ENCODE measurements around the gene SRGAP1.

Gene SRGAP1

DNA sequence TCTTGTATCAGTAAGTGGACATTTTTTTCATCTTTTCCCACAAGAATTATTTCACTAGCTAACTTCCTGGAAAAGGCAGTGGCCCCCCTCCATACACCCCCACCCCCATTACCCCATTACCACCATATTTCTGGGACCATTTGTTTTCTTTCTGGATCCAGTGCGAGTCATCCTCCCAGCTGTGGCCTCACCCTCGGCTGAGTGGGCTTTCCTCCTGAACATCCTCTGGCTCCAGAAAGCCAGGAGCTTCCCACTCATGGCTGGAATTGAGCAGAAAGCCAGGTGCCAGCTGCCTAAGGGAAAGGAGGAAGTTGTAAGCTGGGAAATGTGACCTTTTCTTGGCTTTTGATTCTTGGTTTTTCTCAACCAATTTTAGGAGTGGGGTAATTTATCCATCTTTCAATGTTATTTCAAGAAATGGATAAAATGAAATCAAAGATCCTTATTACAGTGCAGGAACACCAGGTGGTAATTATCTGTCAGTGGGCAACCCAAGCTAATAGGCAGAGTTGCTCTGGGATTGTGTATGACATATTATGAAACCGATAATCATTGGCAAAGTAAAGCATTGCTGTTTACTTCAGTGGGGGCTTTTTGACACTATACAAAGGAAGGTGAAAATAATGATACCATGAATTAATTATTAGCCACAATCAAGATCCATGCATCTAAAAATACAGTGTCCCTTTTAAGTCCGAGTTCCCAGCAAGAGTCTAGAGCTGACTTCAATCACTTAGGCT is 253.0 kb downstream of the SRGAP1 start:
- TF ChIP-seq, protein P1, sequence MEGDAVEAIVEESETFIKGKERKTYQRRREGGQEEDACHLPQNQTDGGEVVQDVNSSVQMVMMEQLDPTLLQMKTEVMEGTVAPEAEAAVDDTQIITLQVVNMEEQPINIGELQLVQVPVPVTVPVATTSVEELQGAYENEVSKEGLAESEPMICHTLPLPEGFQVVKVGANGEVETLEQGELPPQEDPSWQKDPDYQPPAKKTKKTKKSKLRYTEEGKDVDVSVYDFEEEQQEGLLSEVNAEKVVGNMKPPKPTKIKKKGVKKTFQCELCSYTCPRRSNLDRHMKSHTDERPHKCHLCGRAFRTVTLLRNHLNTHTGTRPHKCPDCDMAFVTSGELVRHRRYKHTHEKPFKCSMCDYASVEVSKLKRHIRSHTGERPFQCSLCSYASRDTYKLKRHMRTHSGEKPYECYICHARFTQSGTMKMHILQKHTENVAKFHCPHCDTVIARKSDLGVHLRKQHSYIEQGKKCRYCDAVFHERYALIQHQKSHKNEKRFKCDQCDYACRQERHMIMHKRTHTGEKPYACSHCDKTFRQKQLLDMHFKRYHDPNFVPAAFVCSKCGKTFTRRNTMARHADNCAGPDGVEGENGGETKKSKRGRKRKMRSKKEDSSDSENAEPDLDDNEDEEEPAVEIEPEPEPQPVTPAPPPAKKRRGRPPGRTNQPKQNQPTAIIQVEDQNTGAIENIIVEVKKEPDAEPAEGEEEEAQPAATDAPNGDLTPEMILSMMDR (IDR thresholded peaks at IDR 0.05; ENCODE audit: borderline replicate concordance, extremely low read depth, low read length, poor library complexity, severe bottlenecking) = no peak
- TF ChIP-seq EZH2 (IDR thresholded peaks at IDR 0.05; ENCODE audit: borderline replicate concordance, low read depth, low read length, severe bottlenecking) = no peak
- H3K79me2 ChIP-seq (ENCODE audit: insufficient read depth, low read length) = no peaks in the 10 kb centered on the region
- ATAC-seq (ENCODE audit: insufficient read depth, low read depth) = no peak
- no peak overlapping the region for H3K4me3 ChIP-seq (ENCODE audit: low read depth in 1 of 2, low read length in 2 of 2)
- H3K4me2 ChIP-seq (ENCODE audit: insufficient read depth, low read length) = no peak overlapping the region
- H3K27ac ChIP-seq (ENCODE audit: low read length) = no peak overlapping the region
- H4K20me1 ChIP-seq (ENCODE audit: insufficient read depth, low read length) = no peaks in the 10 kb centered on the region
- H3K36me3 ChIP-seq (ENCODE audit: insufficient read depth, low read length) = no peaks in the 10 kb centered on the region
- no peaks in the 10 kb centered on the region for H3K9me3 ChIP-seq (ENCODE audit: insufficient read depth, low read length, severe bottlenecking)
- no peak for DNase-seq
- no peak overlapping the region for H2AFZ ChIP-seq (ENCODE audit: low read depth, low read length)
- H3K27me3 ChIP-seq (ENCODE audit: insufficient read depth, low read length, poor library complexity) = peaks cover 5% of the 10 kb centered on the region
- no peak overlapping the region for H3K9ac ChIP-seq (ENCODE audit: low read depth, low read length)
- H3K4me1 ChIP-seq (ENCODE audit: insufficient read depth, low read length) = no peaks in the 10 kb centered on the region

DNA sequence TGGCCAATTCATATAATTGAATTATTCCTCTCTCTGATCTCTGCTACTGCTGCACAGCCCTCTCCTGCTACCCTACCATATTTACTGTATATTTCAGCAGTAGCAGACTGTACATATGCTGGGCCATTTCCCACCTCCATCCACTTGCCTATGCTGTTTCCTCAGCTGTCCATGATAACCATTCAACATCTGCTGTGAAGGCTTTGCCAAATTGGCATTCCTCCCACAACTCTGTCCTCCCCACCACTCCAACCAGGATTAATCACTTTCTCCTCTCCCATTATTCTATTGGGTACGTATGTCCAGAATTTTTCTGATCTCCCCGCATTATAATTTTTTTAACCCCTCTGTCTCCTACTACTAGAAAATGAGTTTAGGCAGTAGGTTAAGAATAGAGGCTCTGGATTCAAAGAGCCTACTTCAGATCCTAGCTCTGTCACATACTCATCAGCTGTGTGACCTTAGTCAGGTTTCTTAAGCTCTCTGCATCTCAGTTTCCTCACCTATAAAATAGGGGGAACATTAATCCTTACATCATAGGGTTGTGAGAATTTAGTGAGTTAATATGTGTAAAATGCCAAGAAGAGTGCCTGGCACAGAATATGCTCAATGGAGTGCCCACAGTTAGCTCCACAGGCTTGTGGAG is 254.3 kb downstream of the SRGAP1 start:
- no peak for DNase-seq
- Histone ChIP-seq H3K27ac (ENCODE audit: low read length) (no peak overlapping the region), H3K36me3 (ENCODE audit: insufficient read depth, low read length) (no peaks in the 10 kb centered on the region), H3K9me3 (ENCODE audit: insufficient read depth, low read length, severe bottlenecking) (no peaks in the 10 kb centered on the region), H3K9ac (ENCODE audit: low read depth, low read length) (no peak overlapping the region), H2AFZ (ENCODE audit: low read depth, low read length) (no peak overlapping the region), H3K27me3 (ENCODE audit: insufficient read depth, low read length, poor library complexity) (peaks cover 9% of the 10 kb centered on the region), H3K4me1 (ENCODE audit: insufficient read depth, low read length) (no peaks in the 10 kb centered on the region), H4K20me1 (ENCODE audit: insufficient read depth, low read length) (no peaks in the 10 kb centered on the region), H3K79me2 (ENCODE audit: insufficient read depth, low read length) (no peaks in the 10 kb centered on the region), H3K4me2 (ENCODE audit: insufficient read depth, low read length) (no peak overlapping the region), H3K4me3 (ENCODE audit: low read depth in 1 of 2, low read length in 2 of 2) (no peak overlapping the region)
- ATAC-seq (ENCODE audit: insufficient read depth, low read depth) = no peak
- TF ChIP-seq, protein P1 (IDR thresholded peaks at IDR 0.05; ENCODE audit: borderline replicate concordance, extremely low read depth, low read length, poor library complexity, severe bottlenecking) = no peak
- TF ChIP-seq EZH2 (IDR thresholded peaks at IDR 0.05; ENCODE audit: borderline replicate concordance, low read depth, low read length, severe bottlenecking) = no peak

DNA sequence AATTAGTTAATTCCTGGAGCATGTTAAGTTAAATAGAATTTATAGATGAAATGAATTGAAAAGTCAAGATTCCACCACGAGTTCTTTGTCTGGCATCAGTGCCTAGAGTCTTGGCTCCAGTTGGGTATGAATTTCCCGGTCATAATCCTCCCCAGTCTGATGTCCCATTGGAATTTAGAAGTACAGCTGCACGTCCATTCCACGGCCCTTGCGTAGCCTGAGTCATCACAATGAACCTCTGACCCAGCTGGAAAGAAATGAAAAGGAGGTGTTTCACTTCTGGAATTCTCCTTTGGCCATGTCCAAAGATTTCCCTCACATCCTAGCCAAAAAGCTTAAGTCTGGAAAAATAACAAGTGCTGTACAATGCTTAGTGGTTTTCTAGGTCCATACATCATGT is 254.9 kb downstream of the SRGAP1 start:
- H3K4me1 ChIP-seq (ENCODE audit: insufficient read depth, low read length) = no peaks in the 10 kb centered on the region
- no peak overlapping the region for H3K4me3 ChIP-seq (ENCODE audit: low read depth in 1 of 2, low read length in 2 of 2)
- no peaks in the 10 kb centered on the region for H3K36me3 ChIP-seq (ENCODE audit: insufficient read depth, low read length)
- peaks cover 11% of the 10 kb centered on the region for H3K27me3 ChIP-seq (ENCODE audit: insufficient read depth, low read length, poor library complexity)
- no peak overlapping the region for H3K4me2 ChIP-seq (ENCODE audit: insufficient read depth, low read length)
- no peaks in the 10 kb centered on the region for H3K9me3 ChIP-seq (ENCODE audit: insufficient read depth, low read length, severe bottlenecking)
- no peak overlapping the region for H2AFZ ChIP-seq (ENCODE audit: low read depth, low read length)
- no peak overlapping the region for H3K9ac ChIP-seq (ENCODE audit: low read depth, low read length)
- TF ChIP-seq EZH2 (IDR thresholded peaks at IDR 0.05; ENCODE audit: borderline replicate concordance, low read depth, low read length, severe bottlenecking) = no peak
- TF ChIP-seq, protein P1 (IDR thresholded peaks at IDR 0.05; ENCODE audit: borderline replicate concordance, extremely low read depth, low read length, poor library complexity, severe bottlenecking) = no peak
- ATAC-seq (ENCODE audit: insufficient read depth, low read depth) (no peak), DNase-seq (no peak)
- H4K20me1 ChIP-seq (ENCODE audit: insufficient read depth, low read length) = no peaks in the 10 kb centered on the region
- no peak overlapping the region for H3K27ac ChIP-seq (ENCODE audit: low read length)
- no peaks in the 10 kb centered on the region for H3K79me2 ChIP-seq (ENCODE audit: insufficient read depth, low read length)

Measured in DND-41 (cell line).